Endothelial cell of umbilical vein (primary cell): ENCODE measurements around the gene SPATS2L. TPM values are rescaled to one million over a fixed set of nuclear protein-coding genes. Genes with fewer than 3 reads are reported as not detected.

ENCODE experiments used
- BruUV-seq: library from RNA; stranded (reverse); fragments of 400-500 nt; replicated peaks from 2 replicates; lab custom pipeline; 2021; lab: Mats Ljungman, UMichigan
- CTCF ChIA-PET: fragments of 300-600, 350-600 bp; sonication (Branson Sonifier 250); formaldehyde crosslinking; loops from one replicate; lab custom pipeline; 2021; ENCODE audit warnings: antibody characterized with exemption, inconsistent platforms; lab: Charles Lee
- POLR2A ChIA-PET: fragments of 300-600, 350-600 bp; sonication (Branson Sonifier 250); formaldehyde crosslinking; loops from one replicate; lab custom pipeline; 2021; ENCODE audit warnings: antibody characterized with exemption, inconsistent platforms; lab: Charles Lee
- DNase-seq: peaks from one replicate; pipeline ENCODE4 v3.0.0-alpha.2; 2011; ENCODE audit warnings: low read depth, low spot score
- FAIRE-seq: peaks from 2 replicates; lab custom pipeline; 2011; peaks lifted over from hg19 to GRCh38; lab: Jason Lieb, UNC
- H2AFZ ChIP-seq: 2 replicates; pipeline ENCODE4 v1.6.0; 2012; ENCODE audit warnings: low read depth, low read length, control low read depth, inconsistent platforms
- H3K27ac ChIP-seq: 2 replicates; pipeline ENCODE4 v1.5.1; 2011; ENCODE audit warnings: low read depth, mild to moderate bottlenecking, control low read depth, low read length, moderate library complexity; ENCODE audit not compliant: insufficient read depth
- H3K27me3 ChIP-seq, 2 experiments: 2 replicates each; pipeline versions ENCODE4 v1.6.0 to v1.6.1; 2011; ENCODE audit warnings: low read length in 2 of 2, mixed read lengths in 1 of 2; ENCODE audit not compliant: control insufficient read depth in 2 of 2, insufficient read depth in 2 of 2
- H3K36me3 ChIP-seq, 2 experiments: 2 replicates in 1 of 2; 3 replicates in 1 of 2; pipeline ENCODE4 v1.5.1; 2011; ENCODE audit warnings: low read length in 2 of 2, mild to moderate bottlenecking in 1 of 2, moderate library complexity in 1 of 2; ENCODE audit not compliant: control insufficient read depth in 2 of 2, insufficient read depth in 2 of 2; ENCODE audit errors: extremely low read depth in 1 of 2
- H3K4me1 ChIP-seq: 3 replicates; pipeline ENCODE4 v1.5.1; 2011; ENCODE audit warnings: mild to moderate bottlenecking, low read length; ENCODE audit not compliant: control insufficient read depth, insufficient read depth; ENCODE audit errors: extremely low read depth
- H3K4me2 ChIP-seq: 2 replicates; pipeline ENCODE4 v1.6.1; 2011; ENCODE audit warnings: low read length, control low read depth, mixed read lengths; ENCODE audit not compliant: insufficient read depth
- H3K4me3 ChIP-seq, 3 experiments: fragments of 200-600 bp in 1 of 3; sonication (generic), shearing (Covaris generic) in 1 of 3; replicated peaks in 1 of 3; 2 replicates each; pipeline ENCODE4 v1.5.1; 2011 to 2016; ENCODE audit warnings: control low read depth in 3 of 3, low read length in 3 of 3, mild to moderate bottlenecking in 2 of 3, inconsistent platforms in 1 of 3, low read depth in 1 of 3, moderate library complexity in 1 of 3; ENCODE audit not compliant: insufficient read depth in 1 of 3
- H3K79me2 ChIP-seq: 2 replicates; pipeline ENCODE4 v1.6.0; 2012; ENCODE audit warnings: low read length, inconsistent platforms; ENCODE audit not compliant: control insufficient read depth, insufficient read depth
- H3K9ac ChIP-seq: replicated peaks from 2 replicates; pipeline ENCODE3; 2011; ENCODE audit warnings: low read length, control low read depth; ENCODE audit not compliant: insufficient read depth; ENCODE audit errors: extremely low read depth
- H3K9me1 ChIP-seq: replicated peaks from 3 replicates; pipeline ENCODE4 v1.6.0; 2011; ENCODE audit warnings: mild to moderate bottlenecking, low read length; ENCODE audit not compliant: control insufficient read depth, insufficient read depth; ENCODE audit errors: extremely low read depth
- H3K9me3 ChIP-seq: replicated peaks from 2 replicates; pipeline ENCODE4 v1.5.1; 2012; ENCODE audit warnings: low read length, inconsistent platforms; ENCODE audit not compliant: control insufficient read depth, insufficient read depth
- H4K20me1 ChIP-seq: replicated peaks from 2 replicates; pipeline ENCODE3; 2011; ENCODE audit warnings: mild to moderate bottlenecking, low read length; ENCODE audit not compliant: control insufficient read depth, insufficient read depth; ENCODE audit errors: extremely low read depth
- CTCF ChIP-seq, 2 donors: IDR thresholded peaks; 1 replicate in 1 of 2; 2 replicates in 1 of 2; pipeline ENCODE4 v1.5.1; 2011; ENCODE audit warnings: low read length in 2 of 2, mild to moderate bottlenecking in 2 of 2, moderate library complexity in 2 of 2, control low read depth in 1 of 2, inconsistent platforms in 1 of 2, low read depth in 1 of 2; ENCODE audit not compliant: insufficient read depth in 1 of 2; ENCODE audit errors: extremely low read depth in 1 of 2
- EZH2 ChIP-seq: IDR thresholded peaks from 2 replicates; pipeline ENCODE4 v1.6.1; 2012; ENCODE audit warnings: borderline replicate concordance, low read depth, mild to moderate bottlenecking, moderate library complexity, low read length, inconsistent platforms; ENCODE audit not compliant: severe bottlenecking
- FOS ChIP-seq: IDR thresholded peaks from 2 replicates; pipeline ENCODE4 v1.6.1; 2011; ENCODE audit warnings: mild to moderate bottlenecking, low read length, moderate library complexity, borderline replicate concordance; ENCODE audit not compliant: insufficient read depth
- GATA2 ChIP-seq: IDR thresholded peaks from 2 replicates; pipeline ENCODE4 v1.7.0; 2011; ENCODE audit warnings: low read depth, mild to moderate bottlenecking, moderate library complexity, mixed read lengths, low read length; ENCODE audit not compliant: insufficient read length, insufficient read depth
- JUN ChIP-seq: IDR thresholded peaks from 2 replicates; pipeline ENCODE4 v1.6.1; 2011; ENCODE audit warnings: borderline replicate concordance, low read depth; ENCODE audit not compliant: insufficient read length, insufficient read depth
- MAX ChIP-seq: IDR thresholded peaks from 2 replicates; pipeline ENCODE4 v1.6.1; 2011; ENCODE audit not compliant: insufficient read depth, insufficient read length
- MYC ChIP-seq: IDR thresholded peaks from one replicate; pipeline ENCODE4 v1.6.1; 2011; ENCODE audit warnings: mild to moderate bottlenecking, low read depth, low read length
- POLR2A ChIP-seq: IDR thresholded peaks from 2 replicates; pipeline ENCODE4 v1.6.1; 2012; ENCODE audit warnings: low read depth, mild to moderate bottlenecking, control low read depth, low read length
- POLR2AphosphoS5 ChIP-seq: IDR thresholded peaks from 2 replicates; pipeline ENCODE4 v1.6.1; 2012; ENCODE audit warnings: low read depth, mild to moderate bottlenecking, control low read depth, low read length, moderate library complexity; ENCODE audit not compliant: insufficient read depth
- dilution Hi-C: fragments of 300-500 bp; cut with MboI; formaldehyde crosslinking; loops from one replicate; pipeline ENCODE4 v1.15.0; 2019; ENCODE audit warnings: low sequenced_read_pairs; ENCODE audit not compliant: extremely low pct_ligation_motif_present
- intact Hi-C: fragments of 100-400 bp; cut with micrococcal nuclease; formaldehyde crosslinking; loops from one replicate; pipeline ENCODE4 v1.10.0; 2022
- polyA plus RNA-seq, 4 experiments: library from polyadenylated mRNA; depleted of rRNA in 3 of 4; stranded (reverse) in 3 of 4; unstranded in 1 of 4; fragments of >200 nt; gene quantifications; 2 replicates each; pipeline versions ENCODE4 v1.2.1 to v1.2.3, GENCODE V29; 2011 to 2012; ENCODE audit warnings: missing spikeins in 1 of 4
- total RNA-seq: library from RNA; stranded (reverse); gene quantifications from 2 replicates; pipeline ENCODE4 v1.2.3, GENCODE V29; 2021

Gene SPATS2L
- total and polyA plus RNA-seq, 2 donors (not counting 3 experiments of a cell fraction or from before 2014, with no cell fraction given) = 29.1 to 72.9 TPM

- dilution Hi-C loops = no loop called here
- intact Hi-C loops = no loop called here
- H3K9ac ChIP-seq = no peak overlapping the region
- DNase-seq (no peak), FAIRE-seq (no peak)
- no peaks in the 10 kb centered on the region for H4K20me1 ChIP-seq
- peaks cover 3% of the 10 kb centered on the region for H3K9me1 ChIP-seq
- H3K4me3 ChIP-seq = no peak overlapping the region
- no peak overlapping the region for H3K27ac ChIP-seq
- H3K79me2 ChIP-seq = peaks cover 17% of the 10 kb centered on the region
- no peaks in the 10 kb centered on the region for H3K27me3 ChIP-seq
- TF ChIP-seq GATA2 (no peak), FOS (no peak), EZH2 (no peak), JUN (no peak), MAX (no peak), MYC (no peak), POLR2A (no peak), CTCF (IDR thresholded peaks at IDR 0.05; ENCODE audit: extremely low read depth in 1 of 2, insufficient read depth in 1 of 2, low read depth in 1 of 2, low read length in 2 of 2) (no peak), POLR2AphosphoS5 (no peak)
- POLR2A ChIA-PET = no interaction called here
- BruUV-seq = no TSS peak
- H2AFZ ChIP-seq = no peak overlapping the region
- H3K36me3 ChIP-seq = no peaks in the 10 kb centered on the region
- H3K4me2 ChIP-seq = no peak overlapping the region
- H3K9me3 ChIP-seq = no peaks in the 10 kb centered on the region
- H3K4me1 ChIP-seq = no peaks in the 10 kb centered on the region
- CTCF ChIA-PET = interaction anchor here (1.2 to 1.4 kb wide), 3 partner anchors 10 to 134 kb away, joined by 3 to 5 read pairs (median 5); no protein-coding TSS in a partner anchor
Measured at GRCh38 chr2:200347301-200347700, 40.8 kb downstream of the SPATS2L start.
